ENCODE results near the gene FAM240B. TPM values are rescaled to one million over a fixed set of nuclear protein-coding genes. Genes with fewer than 3 reads are reported as not detected.
A peak's percentile ranks its signal among the peaks of the same experiment; 100 is the strongest.

The FAM240B gene
- total RNA-seq, 1 experiment from 2014 or later: not detected

DNA sequence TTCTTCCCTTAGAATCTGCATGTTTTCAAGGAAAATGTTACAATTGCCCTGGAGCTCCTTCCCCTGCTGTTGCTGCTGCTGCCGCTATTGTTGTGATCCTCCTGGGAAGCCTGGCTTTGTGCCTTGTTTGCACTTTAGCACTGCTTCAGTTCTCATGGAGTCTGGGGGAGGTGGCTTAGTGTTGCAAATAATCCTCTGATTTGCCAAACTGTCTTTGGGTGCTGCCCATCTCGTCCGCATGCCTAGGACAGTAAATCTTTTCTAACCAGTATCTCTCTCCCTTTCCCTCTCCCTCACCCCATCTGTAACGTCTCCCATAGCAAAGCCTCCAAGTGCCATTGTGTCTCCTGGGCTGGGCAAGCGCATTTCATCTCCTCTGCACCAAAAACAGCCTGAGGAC lies 30.3 kb downstream of the FAM240B start:
- Histone ChIP-seq H2AFZ (ENCODE audit: low read length) (no peak overlapping the region), H3K79me1 (ENCODE audit: insufficient read depth, low read depth, low read length, poor library complexity, severe bottlenecking) (no peaks in the 10 kb centered on the region), H3K14ac (ENCODE audit: insufficient read depth, low read length) (no peak overlapping the region), H3K4me2 (ENCODE audit: insufficient read depth, insufficient read length, low read length) (no peak overlapping the region), H2BK5ac (ENCODE audit: insufficient read length, low read length) (no peak overlapping the region), H3K27ac (ENCODE audit: insufficient read length, low read depth, low read length) (peak overlapping the region; percentile 27), H2BK20ac (ENCODE audit: low read depth, low read length, poor library complexity, severe bottlenecking) (no peak overlapping the region), H2BK12ac (ENCODE audit: insufficient read length, low read depth, low read length) (no peak overlapping the region), H3K23me2 (ENCODE audit: insufficient read length, low read depth, low read length, poor library complexity, severe bottlenecking) (no peaks in the 10 kb centered on the region), H3K9ac (ENCODE audit: extremely low read depth, insufficient read length, low read length) (no peak overlapping the region), H2AK5ac (ENCODE audit: insufficient read length, low read length) (no peak overlapping the region), H3K56ac (ENCODE audit: insufficient read length, low read depth, low read length) (no peak overlapping the region), H4K20me1 (ENCODE audit: control insufficient read depth, insufficient read depth, insufficient read length) (no peaks in the 10 kb centered on the region), H4K8ac (replicated peaks; ENCODE audit: insufficient read length, low read depth, low read length) (no peak overlapping the region), H3T11ph (ENCODE audit: low read length) (no peak overlapping the region), H2BK15ac (ENCODE audit: low read depth, low read length) (no peak overlapping the region), H3K23ac (ENCODE audit: insufficient read length, low read depth, low read length) (no peak overlapping the region), H3K27me3 (ENCODE audit: insufficient read depth, low read length) (no peaks in the 10 kb centered on the region), H3K9me3 (ENCODE audit: control insufficient read depth, low read depth, low read length) (no peaks in the 10 kb centered on the region), H3K4ac (ENCODE audit: low read depth, low read length) (no peak overlapping the region), H2BK120ac (ENCODE audit: low read depth, low read length, poor library complexity, severe bottlenecking) (no peak overlapping the region), H3K79me2 (ENCODE audit: insufficient read depth, low read length) (no peaks in the 10 kb centered on the region), H3K4me1 (ENCODE audit: insufficient read depth, low read length) (peaks cover 20% of the 10 kb centered on the region), H4K91ac (ENCODE audit: insufficient read length, low read depth, low read length) (no peak overlapping the region), H4K5ac (ENCODE audit: insufficient read length, low read depth, low read length) (no peak overlapping the region), H3K18ac (ENCODE audit: insufficient read length, low read depth, low read length) (no peak overlapping the region)
- DNase-seq: peak; percentile 80
- no CpG with 5 or more reads among the region's 5 CpGs for WGBS (ENCODE audit: extremely low coverage, insufficient read length, low lambda C conversion rate)
- Mint-ChIP-seq H3K9me3 (no peaks in the 10 kb centered on the region), H3K27me3 (ENCODE audit: low read depth) (peaks cover 7% of the 10 kb centered on the region; the same call in 1 of the 2 replicates), H3K36me3 (ENCODE audit: insufficient read depth in 1 of 3, low read depth in 3 of 3) (no peaks in the 10 kb centered on the region; a peak in 1 of 7 replicates), H3K4me3 (peak overlapping the region; percentile 5 to 11; a peak in 2 of 5 replicates), H3K4me1 (peaks cover 82 to 86% of the 10 kb centered on the region in 2 experiments), H3K27ac (peak overlapping the region; percentile 92 to 97 (median 92))
- TF ChIP-seq, protein P1, sequence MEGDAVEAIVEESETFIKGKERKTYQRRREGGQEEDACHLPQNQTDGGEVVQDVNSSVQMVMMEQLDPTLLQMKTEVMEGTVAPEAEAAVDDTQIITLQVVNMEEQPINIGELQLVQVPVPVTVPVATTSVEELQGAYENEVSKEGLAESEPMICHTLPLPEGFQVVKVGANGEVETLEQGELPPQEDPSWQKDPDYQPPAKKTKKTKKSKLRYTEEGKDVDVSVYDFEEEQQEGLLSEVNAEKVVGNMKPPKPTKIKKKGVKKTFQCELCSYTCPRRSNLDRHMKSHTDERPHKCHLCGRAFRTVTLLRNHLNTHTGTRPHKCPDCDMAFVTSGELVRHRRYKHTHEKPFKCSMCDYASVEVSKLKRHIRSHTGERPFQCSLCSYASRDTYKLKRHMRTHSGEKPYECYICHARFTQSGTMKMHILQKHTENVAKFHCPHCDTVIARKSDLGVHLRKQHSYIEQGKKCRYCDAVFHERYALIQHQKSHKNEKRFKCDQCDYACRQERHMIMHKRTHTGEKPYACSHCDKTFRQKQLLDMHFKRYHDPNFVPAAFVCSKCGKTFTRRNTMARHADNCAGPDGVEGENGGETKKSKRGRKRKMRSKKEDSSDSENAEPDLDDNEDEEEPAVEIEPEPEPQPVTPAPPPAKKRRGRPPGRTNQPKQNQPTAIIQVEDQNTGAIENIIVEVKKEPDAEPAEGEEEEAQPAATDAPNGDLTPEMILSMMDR (conservative IDR thresholded peaks at IDR 0.05): no peak
